Activated naive CD4-positive, alpha-beta T cell treated with anti-CD3 and anti-CD28 coated beads, Interleukin-2, amount 10 ng/mL, durations not matched to agents 7 days and 5 days (primary cell): Measurements from ENCODE around the gene FAM163B.
A peak's percentile ranks its signal among the peaks of the same experiment; 100 is the strongest.

Experiments
- CTCF ChIA-PET: fragments of 350-600 bp; sonication (Branson Sonifier 250); formaldehyde crosslinking; loops from one replicate; lab custom pipeline; 2021; ENCODE audit warnings: antibody characterized with exemption; lab: Charles Lee
- DNase-seq: peaks from one replicate; pipeline ENCODE4 v3.0.0-alpha.2; 2020
- H3K27ac Mint-ChIP-seq: one replicate; pipeline ENCODE4 v1.8.0; 2021; ENCODE audit warnings: mild to moderate bottlenecking, moderate library complexity, mixed read lengths
- H3K27me3 Mint-ChIP-seq: one replicate; pipeline ENCODE4 v1.8.0; 2021; ENCODE audit warnings: mild to moderate bottlenecking, mixed read lengths
- H3K36me3 Mint-ChIP-seq: one replicate; pipeline ENCODE4 v1.8.0; 2021; ENCODE audit warnings: mixed read lengths
- H3K4me1 Mint-ChIP-seq: one replicate; pipeline ENCODE4 v1.8.0; 2021; ENCODE audit warnings: mixed read lengths
- H3K4me3 Mint-ChIP-seq: one replicate; pipeline ENCODE4 v1.8.0; 2021; ENCODE audit warnings: mild to moderate bottlenecking, moderate library complexity, mixed read lengths
- H3K9me3 Mint-ChIP-seq: one replicate; pipeline ENCODE4 v1.8.0; 2021; ENCODE audit warnings: mixed read lengths

Gene FAM163B

DNA sequence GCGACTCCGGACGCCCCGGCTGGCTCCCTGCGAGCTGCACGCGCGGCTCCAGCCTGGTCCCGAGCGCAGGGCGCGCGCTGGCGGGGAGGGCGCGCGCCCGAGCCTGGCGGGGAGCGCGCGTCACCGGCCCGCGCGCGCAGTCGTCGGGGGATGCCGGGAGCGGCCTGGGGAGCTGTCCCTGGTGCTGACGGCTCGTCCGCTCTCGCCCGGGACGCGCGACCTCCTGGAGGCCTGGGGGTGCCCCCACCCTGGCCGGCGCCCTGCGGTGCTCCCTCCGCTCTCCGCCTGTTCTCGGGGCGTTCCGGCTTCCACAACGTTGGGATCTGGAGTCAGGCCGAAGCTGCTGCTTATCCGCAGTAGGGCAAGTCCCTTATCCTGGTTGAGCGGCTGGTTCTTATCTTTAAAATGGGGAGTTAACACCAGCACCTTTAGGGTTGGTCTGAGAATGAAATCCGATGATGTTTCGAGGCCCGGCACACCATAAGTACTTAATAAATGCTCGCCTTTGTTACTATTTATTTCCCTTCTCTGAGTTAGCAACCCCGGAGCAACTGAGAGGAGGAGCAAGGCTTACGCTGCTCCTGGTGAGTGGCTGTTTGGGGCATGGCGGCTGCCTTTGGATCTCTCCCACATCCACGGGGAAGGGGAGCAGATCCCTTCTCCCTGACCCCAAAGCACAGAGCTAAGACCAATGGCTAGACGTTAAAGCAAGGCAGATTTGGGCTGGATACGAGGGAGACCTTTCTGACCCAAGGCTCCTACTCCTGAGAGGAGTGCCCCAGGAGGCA, at the start of gene FAM163B:
Gene FAM163B (minus strand): TSS at position 79 of the 788 bp plus-strand sequence. CDS start 29,166 bp downstream, outside the sequence.
- Mint-ChIP-seq H3K4me1 (peaks cover 2% of the 10 kb centered on the region), H3K36me3 (no peaks in the 10 kb centered on the region), H3K9me3 (no peaks in the 10 kb centered on the region), H3K27ac (no peak within 1 kb of the TSS), H3K27me3 (peaks cover 84% of the 10 kb centered on the region), H3K4me3 (no peak within 1 kb of the TSS)
- CTCF ChIA-PET = interaction anchor here (1.6 kb wide), 1 partner anchor 133 kb away, joined by 6 read pairs; no protein-coding TSS in a partner anchor
- peak; percentile 62 for DNase-seq

DNA sequence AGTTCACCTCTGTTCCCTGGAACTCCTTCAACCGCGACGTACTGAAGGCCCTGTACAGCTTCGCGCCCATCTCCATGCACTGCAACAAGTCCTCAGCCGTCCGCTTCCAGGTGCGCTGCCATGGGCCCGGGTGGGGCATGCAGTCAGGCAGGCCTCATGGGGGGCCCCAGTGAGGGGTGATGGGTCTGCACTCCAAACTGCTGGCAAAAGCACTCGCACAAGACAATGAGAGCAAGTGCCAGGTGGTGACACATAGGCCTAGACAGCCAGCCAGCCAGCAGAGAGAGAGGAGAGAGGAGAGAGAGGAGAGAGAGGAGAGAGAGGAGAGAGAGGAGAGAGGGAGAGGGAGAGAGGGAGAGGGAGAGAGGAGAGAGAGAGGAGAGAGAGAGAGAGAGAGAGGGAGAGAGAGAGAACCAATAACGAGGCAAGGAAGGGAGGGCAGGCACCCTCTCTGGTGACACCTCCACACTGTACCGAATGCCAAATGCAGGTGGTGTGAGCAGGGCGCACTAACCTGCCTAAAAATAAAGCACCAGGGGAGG, 48.0 kb upstream of the FAM163B start:
- peaks cover 76% of the 10 kb centered on the region for H3K27me3 Mint-ChIP-seq
- H3K4me1 Mint-ChIP-seq = peaks cover 14% of the 10 kb centered on the region
- DNase-seq = no peak
- H3K9me3 Mint-ChIP-seq = no peaks in the 10 kb centered on the region
- no peak overlapping the region for H3K27ac Mint-ChIP-seq
- CTCF ChIA-PET = interaction anchor here (1.1 to 3.4 kb wide), 3 partner anchors 22 to 68 kb away, joined by 3 to 18 read pairs (median 4); no protein-coding TSS in a partner anchor
- no peak overlapping the region for H3K4me3 Mint-ChIP-seq
- no peaks in the 10 kb centered on the region for H3K36me3 Mint-ChIP-seq

DNA sequence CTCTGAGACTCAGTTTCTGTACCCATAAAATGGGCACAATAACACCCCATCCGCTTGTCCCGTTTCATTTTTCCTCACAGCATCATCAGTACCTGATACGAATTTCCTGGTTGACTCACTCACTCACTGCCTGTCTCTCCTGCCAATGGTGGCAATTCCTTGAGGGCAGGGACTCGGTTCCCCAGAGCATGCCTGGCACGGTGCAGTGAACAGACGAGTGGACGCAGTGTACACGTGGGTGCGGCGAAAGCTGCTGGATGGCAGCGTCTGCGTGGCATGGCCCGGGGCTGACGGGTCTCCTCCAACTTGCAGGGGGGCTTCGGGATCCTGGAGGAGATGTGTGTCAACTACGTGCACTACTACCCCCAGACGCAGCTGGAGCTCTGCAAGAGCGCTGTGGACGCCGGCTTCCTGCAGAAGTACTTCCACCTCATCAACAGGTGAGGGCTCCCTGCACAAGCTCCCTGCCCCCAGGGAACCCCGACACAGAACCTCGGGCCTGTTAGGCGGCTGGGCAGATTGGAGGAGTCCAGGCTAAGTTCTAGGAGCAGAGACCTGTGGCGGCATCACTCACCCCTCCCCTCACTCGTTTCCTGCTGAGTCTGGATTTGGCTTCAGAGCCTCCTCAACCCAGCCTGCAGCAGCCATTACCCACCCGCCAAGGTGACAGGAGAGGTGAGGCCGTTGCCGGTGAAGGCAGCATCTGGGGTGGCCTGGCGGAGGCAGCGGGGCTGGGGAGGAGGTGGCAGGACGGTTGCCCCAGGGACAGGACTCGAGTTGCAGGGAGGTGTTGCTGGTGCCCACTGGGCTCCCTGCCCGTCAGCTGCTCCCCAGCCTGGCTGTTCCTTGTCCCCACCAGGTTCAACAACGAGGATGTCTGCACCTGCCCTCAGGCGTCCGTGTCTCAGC, 47.3 kb upstream of the FAM163B start:
- H3K27me3 Mint-ChIP-seq = peaks cover 72% of the 10 kb centered on the region
- H3K4me3 Mint-ChIP-seq = no peak overlapping the region
- H3K27ac Mint-ChIP-seq = no peak overlapping the region
- H3K36me3 Mint-ChIP-seq = no peaks in the 10 kb centered on the region
- peak; percentile 66 for DNase-seq
- CTCF ChIA-PET = interaction anchor here (1.0 to 3.4 kb wide), 5 partner anchors 23 to 71 kb away, joined by 3 to 18 read pairs (median 4); no protein-coding TSS in a partner anchor
- no peaks in the 10 kb centered on the region for H3K9me3 Mint-ChIP-seq
- peaks cover 14% of the 10 kb centered on the region for H3K4me1 Mint-ChIP-seq

DNA sequence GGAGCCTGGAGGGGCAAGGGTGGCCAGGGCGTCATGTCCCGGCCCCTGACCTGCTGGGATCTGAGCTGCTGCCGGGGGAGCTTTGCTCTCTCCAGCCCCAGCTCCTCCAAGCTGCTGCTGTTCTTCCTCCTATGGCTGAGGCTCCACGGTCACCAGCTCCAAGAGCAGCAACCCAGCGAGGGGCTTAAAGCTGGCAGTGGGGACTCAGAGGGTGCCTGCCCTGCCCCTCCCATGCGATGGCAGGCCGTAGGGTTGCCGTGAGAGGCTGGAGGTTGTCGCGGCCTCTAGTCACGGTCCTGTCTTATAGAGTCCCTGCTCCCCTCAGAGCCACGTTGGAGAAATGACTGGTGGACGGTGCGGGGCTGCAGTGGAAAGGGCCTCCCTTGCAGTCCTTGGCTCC, 46.5 kb upstream of the FAM163B start:
- H3K36me3 Mint-ChIP-seq = no peaks in the 10 kb centered on the region
- no peaks in the 10 kb centered on the region for H3K9me3 Mint-ChIP-seq
- CTCF ChIA-PET = interaction anchor here (1.0 to 3.4 kb wide), 4 partner anchors 47 to 72 kb away, joined by 3 to 18 read pairs (median 4); no protein-coding TSS in a partner anchor
- H3K4me3 Mint-ChIP-seq = no peak overlapping the region
- H3K27me3 Mint-ChIP-seq = peaks cover 72% of the 10 kb centered on the region
- H3K4me1 Mint-ChIP-seq = peaks cover 14% of the 10 kb centered on the region
- no peak for DNase-seq
- H3K27ac Mint-ChIP-seq = no peak overlapping the region

DNA sequence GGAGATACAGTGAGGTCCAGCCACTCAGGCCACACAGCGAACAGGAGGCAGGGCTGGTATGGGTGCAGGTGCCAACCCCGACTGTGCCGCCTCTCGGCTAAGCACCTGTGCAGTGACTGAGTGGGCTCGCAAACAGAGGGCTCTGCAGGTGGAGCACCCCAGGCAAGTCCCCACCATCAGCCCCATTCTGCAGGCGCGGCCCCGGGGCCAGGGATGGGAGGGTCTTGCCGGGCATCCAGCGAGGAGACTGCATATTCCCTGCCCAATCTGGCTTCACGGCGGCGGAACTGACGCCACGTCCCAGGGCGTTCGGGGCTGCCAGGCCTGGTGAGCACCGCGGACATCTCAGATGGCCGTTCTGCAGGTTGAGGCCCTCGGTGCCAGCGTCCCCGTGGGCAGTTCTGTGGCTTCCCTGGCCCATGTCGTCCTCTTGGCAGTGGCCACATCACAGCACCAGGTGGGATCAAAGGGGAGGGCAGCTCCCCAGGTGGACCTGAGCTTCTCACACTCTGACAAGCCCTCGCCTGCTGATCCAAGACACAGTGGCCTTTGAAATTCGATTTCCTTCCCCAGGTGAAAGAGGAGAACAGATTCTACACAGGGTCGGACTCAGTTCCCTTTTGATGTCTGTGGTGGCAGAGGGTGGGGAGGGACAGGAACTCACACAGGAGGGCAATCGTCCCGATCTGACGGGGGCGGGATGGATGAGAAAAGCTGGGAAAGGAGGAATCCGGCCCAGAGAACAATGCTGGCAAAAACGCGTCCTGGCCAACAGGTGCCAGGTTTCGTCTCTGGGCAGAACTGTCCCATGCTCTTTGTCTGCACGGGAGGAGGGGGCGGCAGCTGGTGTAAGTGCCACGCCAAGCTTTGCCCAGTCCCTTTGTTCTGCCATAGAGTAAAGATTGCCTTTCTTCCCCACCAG, 45.8 kb upstream of the FAM163B start:
- Mint-ChIP-seq H3K4me1 (peaks cover 14% of the 10 kb centered on the region), H3K27me3 (peaks cover 70% of the 10 kb centered on the region), H3K36me3 (no peaks in the 10 kb centered on the region), H3K4me3 (no peak overlapping the region), H3K27ac (no peak overlapping the region), H3K9me3 (no peaks in the 10 kb centered on the region)
- DNase-seq = no peak
- CTCF ChIA-PET = interaction anchor here (3.4 kb wide), 1 partner anchor 61 kb away, joined by 18 read pairs; no protein-coding TSS in a partner anchor

DNA sequence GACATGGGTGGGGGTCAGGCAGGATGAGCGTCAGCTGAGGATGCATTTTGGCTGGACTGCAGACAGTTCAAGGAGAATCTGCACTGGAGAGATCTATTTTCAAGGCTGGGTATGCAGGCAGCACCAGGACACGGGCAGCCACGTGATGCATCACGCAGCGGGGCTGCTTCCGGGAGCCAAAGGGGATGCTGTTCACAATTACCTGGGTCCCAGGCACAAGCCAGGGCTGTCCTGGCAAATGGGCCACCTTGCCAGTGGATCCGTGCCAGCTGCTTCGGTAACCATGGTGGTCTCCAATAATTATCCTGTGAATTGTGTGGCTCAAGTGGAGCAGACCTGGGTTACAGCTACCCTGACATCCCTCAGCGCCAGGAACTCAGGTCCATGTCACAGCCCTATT, 44.4 kb upstream of the FAM163B start:
- peaks cover 66% of the 10 kb centered on the region for H3K27me3 Mint-ChIP-seq
- no peaks in the 10 kb centered on the region for H3K9me3 Mint-ChIP-seq
- no peak for DNase-seq
- H3K4me1 Mint-ChIP-seq = peaks cover 9% of the 10 kb centered on the region
- no peaks in the 10 kb centered on the region for H3K36me3 Mint-ChIP-seq
- H3K27ac Mint-ChIP-seq = no peak overlapping the region
- CTCF ChIA-PET = interaction anchor here (3.4 kb wide), 1 partner anchor 62 kb away, joined by 18 read pairs; no protein-coding TSS in a partner anchor
- no peak overlapping the region for H3K4me3 Mint-ChIP-seq

DNA sequence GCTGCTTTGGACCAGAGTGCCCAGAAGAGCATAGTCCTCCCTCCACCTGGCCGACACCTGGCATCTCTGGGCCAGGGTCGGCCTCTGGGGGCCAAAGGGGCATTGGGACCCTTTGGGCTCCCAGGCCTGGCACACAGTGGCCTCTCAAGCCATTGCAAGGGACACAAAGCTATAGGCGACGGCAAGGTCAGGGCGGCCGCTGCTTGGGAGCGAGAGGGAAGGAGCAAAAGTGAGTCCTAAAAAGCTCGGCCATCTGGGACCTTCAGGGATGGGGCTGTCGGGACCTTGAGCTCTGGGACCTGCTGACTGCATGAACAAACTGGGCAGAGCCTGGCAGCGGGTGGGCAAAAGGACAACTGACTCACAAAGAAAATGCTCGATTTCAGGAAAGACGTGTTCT, 40.8 kb upstream of the FAM163B start:
- no peak for DNase-seq
- Mint-ChIP-seq H3K4me3 (no peak overlapping the region), H3K27me3 (peaks cover 41% of the 10 kb centered on the region), H3K36me3 (no peaks in the 10 kb centered on the region), H3K4me1 (no peaks in the 10 kb centered on the region), H3K27ac (no peak overlapping the region), H3K9me3 (no peaks in the 10 kb centered on the region)
- CTCF ChIA-PET = no interaction called here

DNA sequence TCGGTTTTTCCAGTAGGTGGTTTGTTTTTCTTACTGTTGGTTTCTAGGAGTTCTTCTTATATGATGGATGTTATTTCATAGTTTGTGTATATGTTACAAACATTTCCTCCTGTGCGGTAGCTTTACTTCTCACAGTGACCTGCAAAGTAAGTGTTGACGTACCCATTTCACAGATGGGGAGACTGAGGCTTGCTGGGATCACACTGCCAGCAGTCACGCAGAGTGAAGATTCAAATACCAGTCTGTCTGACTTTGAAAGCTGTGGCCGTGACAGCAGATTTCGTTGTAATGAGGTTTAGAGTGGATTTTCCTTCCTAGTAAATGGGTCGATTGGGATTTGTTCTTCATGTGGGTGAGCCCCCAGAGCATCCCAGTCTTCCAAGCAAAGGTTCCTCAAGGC, 40.0 kb upstream of the FAM163B start:
- no peak overlapping the region for H3K27ac Mint-ChIP-seq
- H3K4me3 Mint-ChIP-seq = no peak overlapping the region
- CTCF ChIA-PET = no interaction called here
- no peak for DNase-seq
- no peaks in the 10 kb centered on the region for H3K9me3 Mint-ChIP-seq
- H3K27me3 Mint-ChIP-seq = peaks cover 32% of the 10 kb centered on the region
- no peaks in the 10 kb centered on the region for H3K4me1 Mint-ChIP-seq
- no peaks in the 10 kb centered on the region for H3K36me3 Mint-ChIP-seq

DNA sequence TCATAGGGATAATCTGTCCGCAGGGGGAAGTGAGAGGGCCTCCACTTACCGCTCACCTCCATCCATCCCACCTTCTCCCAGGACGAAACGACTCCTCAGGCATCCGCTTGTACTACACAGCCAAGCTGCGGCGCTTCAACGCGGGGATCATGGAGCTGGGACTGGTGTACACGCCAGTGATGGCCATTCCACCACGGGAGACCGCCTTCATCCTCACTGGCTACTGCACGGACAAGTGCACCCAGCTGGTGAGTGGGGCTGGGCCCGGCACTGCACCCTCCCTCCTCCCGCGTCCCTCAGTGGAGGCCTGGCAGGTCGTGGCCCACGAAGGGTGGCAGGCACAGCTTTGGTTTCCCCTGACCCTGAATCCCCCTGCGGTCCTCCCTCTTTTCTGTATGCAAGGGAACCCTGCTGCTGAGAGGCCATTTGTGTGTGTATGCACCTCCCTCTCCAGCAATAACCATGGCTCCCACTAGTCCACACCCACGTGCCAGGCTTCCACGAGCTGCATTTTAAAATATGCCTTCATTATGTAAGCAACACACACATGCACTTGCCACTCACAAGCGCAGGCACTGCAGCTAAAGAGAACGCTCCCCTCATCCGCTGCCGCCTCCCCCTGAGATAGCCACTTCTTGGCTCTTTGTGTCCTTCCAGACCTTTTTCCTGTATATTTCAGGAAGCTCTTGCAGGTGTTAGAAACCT, 38.7 kb upstream of the FAM163B start:
- H3K27ac Mint-ChIP-seq = no peak overlapping the region
- no peaks in the 10 kb centered on the region for H3K4me1 Mint-ChIP-seq
- CTCF ChIA-PET = no interaction called here
- DNase-seq = no peak
- no peak overlapping the region for H3K4me3 Mint-ChIP-seq
- no peaks in the 10 kb centered on the region for H3K9me3 Mint-ChIP-seq
- no peaks in the 10 kb centered on the region for H3K36me3 Mint-ChIP-seq
- H3K27me3 Mint-ChIP-seq = peaks cover 25% of the 10 kb centered on the region

DNA sequence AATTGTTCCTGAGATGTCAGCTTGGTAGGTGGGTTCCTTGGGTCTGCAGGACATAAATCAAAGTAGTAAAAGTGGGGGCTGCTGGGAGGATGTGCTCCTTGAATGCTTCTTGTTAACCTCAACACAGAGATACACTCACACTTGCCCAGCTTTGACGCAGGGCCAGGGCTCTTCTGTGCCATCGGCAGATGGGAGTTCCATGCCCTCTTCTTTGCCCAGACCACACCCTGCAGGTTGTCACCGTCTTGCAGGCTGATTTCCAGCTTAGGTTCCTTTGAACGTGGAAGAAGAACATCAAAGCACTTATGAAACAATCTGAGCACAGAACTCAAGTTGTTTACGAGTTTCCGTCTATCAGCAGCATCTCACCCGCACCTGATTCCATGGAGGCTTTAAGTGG, 38.0 kb upstream of the FAM163B start:
- CTCF ChIA-PET = no interaction called here
- Mint-ChIP-seq H3K4me3 (no peak overlapping the region), H3K27me3 (peaks cover 25% of the 10 kb centered on the region), H3K27ac (no peak overlapping the region), H3K9me3 (no peaks in the 10 kb centered on the region), H3K4me1 (no peaks in the 10 kb centered on the region), H3K36me3 (no peaks in the 10 kb centered on the region)
- no peak for DNase-seq

DNA sequence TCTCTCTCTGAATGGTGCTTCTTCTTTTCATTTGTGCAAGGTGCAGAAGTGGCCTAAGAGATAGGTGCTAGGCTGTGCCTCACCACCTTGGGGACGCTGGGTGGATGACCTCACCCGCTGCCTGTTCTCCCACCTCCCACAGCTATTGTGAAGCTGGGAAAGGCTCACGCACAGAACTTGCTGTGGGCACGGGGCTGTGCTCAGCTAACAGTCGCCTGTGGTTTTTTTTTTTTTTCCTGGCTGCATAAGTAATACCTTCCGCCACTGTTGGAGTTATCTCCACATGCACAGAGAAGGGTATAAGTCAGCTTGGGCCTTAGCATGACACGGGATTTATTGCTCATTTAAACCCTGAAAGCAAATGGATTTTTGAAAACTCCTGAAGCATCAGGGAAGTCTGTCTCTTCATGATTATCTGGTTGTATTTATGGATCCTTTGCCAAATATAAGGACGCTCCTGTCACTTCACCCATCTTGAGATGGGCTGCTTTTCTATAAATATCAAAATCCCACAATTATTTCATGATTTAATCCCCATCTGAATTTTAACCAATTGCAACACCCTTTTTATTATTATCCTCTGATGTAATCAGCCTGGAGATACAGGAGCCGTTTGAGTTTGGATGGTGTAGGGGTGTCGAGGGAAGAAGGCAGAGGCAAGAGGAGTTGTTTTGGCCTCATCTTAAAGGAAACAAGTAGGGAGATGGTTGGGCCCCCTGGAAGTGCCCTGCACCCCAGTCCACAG, 36.0 kb upstream of the FAM163B start:
- Mint-ChIP-seq H3K9me3 (no peaks in the 10 kb centered on the region), H3K4me1 (no peaks in the 10 kb centered on the region)

DNA sequence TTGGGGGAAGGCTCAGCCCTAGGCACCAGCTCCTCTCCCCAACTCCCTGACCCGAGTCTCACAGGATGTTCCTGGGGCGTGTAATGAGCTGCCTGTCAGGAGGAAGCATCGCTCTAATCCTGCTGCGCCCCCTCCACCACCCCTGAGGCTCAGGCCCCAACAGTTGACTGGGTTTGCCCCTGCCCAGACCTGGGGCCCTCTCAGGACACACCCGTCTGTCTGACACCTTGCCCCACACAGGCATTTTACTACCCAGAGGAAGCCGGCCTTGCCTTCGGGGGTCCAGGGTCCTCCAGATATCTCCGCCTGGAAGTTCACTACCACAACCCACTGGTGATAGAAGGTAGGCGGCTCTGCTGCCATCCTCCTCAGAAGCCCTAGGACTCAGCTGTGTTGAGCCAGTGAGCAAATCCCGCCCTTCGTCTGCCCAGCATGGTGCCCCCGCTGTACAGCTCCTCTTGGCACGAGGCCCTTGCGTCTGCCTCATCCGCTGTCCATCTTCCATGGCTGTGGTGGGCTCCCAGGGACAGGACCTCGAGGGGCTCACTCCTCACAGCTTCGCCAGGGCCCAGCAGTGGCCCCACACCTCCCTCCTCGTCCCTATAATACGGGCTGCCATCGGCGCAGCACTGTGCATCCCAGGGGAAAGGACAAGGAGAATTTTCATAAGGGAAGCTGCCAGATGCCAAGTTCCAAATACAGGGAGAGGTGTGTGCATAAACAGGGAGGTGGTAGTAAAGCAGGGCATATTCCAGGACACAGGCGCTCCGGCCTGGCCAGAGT, 35.0 kb upstream of the FAM163B start:
- H3K9me3 Mint-ChIP-seq = no peaks in the 10 kb centered on the region
- no peak for DNase-seq

More for the DNA sequence above, 36.0 kb upstream of the FAM163B start:
- CTCF ChIA-PET = no interaction called here
- no peak for DNase-seq
- Mint-ChIP-seq H3K27ac (no peak overlapping the region), H3K27me3 (peaks cover 26% of the 10 kb centered on the region), H3K36me3 (no peaks in the 10 kb centered on the region), H3K4me3 (no peak overlapping the region)

More for the DNA sequence above, 35.0 kb upstream of the FAM163B start:
- no peaks in the 10 kb centered on the region for H3K36me3 Mint-ChIP-seq
- H3K27me3 Mint-ChIP-seq = peaks cover 16% of the 10 kb centered on the region
- no peak overlapping the region for H3K27ac Mint-ChIP-seq
- CTCF ChIA-PET = no interaction called here
- H3K4me1 Mint-ChIP-seq = no peaks in the 10 kb centered on the region
- no peak overlapping the region for H3K4me3 Mint-ChIP-seq
